Right ventricle myocardium superior (tissue), 1 donor: Measurements from ENCODE around the gene SLC10A7. TPM values are rescaled to one million over a fixed set of nuclear protein-coding genes. Genes with fewer than 3 reads are reported as not detected.

Source experiments
- ATAC-seq: fragments of 200-7000 bp; cut with Tn5 transposase; one replicate; pipeline ENCODE4 v1.9.1; 2020; ENCODE audit warnings: mild to moderate bottlenecking; ENCODE audit not compliant: poor library complexity
- DNase-seq: peaks from one replicate; pipeline ENCODE4 v3.0.0-alpha.2; 2020
- intact Hi-C: fragments of 100-400 bp; cut with DNase I; formaldehyde crosslinking; loops from one replicate; pipeline ENCODE4 v1.11.2; 2022
- total RNA-seq: library from RNA; stranded (reverse); fragmentation: NEBNext Ultra II Directional; extraction: Animal tissue kit (Norgen Biotek cat#: 25700); gene quantifications from one replicate; pipeline ENCODE4 v1.2.1, GENCODE V29; 2021
- donor health status: DM: no; HTN: yes; CAD: no; lungs with severe emphysema.

Gene SLC10A7
- total RNA-seq, 1 donor from 2014 or later: 5.2 TPM

DNA sequence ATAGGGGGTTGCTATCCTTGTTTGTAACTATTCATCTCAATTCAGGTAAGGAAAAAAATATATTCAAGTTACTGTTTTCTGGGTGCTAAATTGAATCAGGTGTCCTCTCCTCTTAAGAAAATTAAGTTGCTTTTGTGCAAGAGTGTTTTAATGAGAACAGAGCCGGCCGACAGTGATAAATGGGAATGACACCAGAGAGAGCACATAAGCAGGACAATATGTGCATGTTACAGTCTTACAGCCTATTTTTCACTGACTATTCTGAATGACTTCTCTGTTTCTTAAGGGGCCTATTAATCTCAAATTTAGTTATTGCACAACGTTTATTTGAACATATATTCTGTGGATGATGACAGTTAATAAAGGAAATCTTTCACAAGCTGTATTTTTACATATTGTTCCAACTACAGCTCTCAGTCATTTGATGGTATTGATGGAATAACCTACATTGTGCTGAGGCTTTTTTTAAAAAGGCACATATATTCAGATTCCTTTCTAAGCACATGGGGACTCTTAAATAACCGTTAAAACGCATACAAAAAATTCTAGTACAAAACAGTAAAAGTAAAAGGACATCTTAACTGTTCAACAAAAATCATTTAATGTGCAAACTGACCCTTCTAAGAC, 68.4 kb downstream of the SLC10A7 start:
- ATAC-seq: no peak
- no peak for DNase-seq
- intact Hi-C loops: no loop called here

DNA sequence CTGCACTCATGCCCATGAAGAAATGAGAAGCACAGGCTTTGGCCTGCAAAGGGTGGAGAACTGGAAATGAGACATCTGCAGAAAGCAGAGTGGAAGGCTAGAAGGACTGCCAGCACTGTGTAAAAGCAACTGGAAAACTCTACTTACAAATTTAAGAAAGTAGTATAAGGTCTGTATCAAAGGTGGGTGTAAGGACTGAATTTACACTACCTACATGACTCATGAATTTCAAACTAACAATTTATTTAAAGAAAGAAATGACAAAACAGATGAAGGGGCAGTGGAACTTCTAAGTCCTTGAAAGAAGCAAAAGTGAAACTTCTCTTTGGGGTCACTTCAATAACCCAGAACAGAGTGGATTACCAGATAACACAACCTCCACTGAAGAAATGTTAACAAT, 71.2 kb downstream of the SLC10A7 start:
- ATAC-seq (no peak), DNase-seq (no peak)
- intact Hi-C loops: no loop called here

DNA sequence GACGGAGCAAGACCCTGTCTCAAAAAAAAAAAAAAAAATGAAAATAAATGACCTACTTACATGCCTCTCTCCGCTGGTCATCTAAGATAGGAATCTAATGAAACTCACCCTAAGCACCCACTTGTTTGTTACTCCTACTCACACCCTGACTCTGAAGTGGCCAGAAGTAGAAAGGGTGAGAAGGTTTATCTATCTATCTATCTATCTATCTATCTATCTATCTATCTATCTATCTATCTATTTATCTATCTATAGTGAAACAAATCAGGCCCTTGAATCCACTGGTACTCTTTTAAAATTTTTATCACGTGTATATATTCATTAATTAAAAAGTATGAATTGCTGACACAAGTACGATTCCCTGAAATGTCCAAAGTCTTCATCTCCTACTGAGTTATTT, 75.2 kb downstream of the SLC10A7 start:
- ATAC-seq: no peak
- DNase-seq: no peak
- intact Hi-C loops: no loop called here

DNA sequence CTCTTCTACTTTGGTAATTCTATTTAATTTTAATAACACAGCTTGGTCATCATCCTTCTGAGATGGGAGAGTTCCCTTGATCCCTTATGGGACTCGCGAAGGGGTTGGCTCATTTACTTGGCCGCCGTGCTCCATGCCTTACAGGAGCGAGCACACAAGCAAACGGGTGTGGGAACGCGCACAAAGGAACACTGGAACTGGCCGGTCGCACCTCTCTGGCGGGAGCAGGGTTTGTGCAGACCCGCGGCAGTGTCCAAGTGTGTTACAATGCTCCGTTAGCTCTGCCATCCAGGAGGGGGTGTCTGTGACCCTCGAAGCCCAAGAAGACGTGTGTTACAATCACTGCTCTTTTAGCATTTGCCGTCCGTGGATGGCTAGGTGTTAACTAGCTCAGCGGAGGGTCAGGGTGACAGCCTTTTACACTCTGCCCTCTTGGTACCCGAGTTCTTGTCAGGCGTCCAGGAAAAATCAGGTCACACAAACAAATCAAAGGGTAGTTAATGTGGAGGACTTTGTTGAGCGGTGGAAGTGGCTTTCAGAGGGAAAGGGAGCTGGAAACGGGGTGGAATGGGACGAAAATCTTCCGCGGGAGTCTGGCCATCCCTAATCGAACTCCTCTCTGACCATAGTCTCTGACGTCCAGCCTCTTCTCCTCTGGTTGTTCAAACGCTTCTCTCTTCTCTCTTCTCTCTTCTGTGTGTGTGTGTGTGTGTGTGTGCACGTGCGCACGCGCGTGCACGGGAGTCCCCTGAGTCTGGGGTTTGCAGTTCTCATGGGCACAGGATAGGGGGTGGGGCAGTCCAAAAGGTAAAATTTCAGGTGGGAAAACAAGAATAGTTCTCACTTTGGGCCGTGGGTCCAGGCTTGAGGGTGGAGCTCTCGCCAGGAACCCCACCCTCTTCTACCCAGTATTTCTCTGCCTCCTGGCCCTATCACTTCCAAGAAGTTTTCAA, 76.3 kb downstream of the SLC10A7 start:
- intact Hi-C loops: no loop called here
- ATAC-seq (no peak), DNase-seq (peak; percentile 20)

DNA sequence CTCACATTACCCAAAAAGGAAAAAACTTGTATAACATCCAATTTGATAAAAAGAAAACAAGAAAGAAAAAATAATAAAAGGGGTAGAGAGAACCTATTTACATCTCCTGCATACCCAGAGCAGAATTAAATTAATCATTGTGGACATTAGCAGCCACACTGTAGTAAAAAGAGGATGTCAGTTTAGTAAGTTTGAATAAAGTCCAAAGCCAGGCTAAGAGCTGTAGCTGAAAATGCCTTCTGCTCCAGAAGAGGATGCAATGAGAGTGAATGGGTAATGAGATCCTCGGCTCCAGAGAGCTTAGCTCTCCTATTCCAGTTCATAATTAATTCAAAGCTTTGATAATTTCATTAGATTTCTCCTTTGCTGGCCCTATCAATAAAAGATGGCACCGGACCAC, 78.2 kb downstream of the SLC10A7 start:
- ATAC-seq (no peak), DNase-seq (no peak)
- intact Hi-C loops: no loop called here

DNA sequence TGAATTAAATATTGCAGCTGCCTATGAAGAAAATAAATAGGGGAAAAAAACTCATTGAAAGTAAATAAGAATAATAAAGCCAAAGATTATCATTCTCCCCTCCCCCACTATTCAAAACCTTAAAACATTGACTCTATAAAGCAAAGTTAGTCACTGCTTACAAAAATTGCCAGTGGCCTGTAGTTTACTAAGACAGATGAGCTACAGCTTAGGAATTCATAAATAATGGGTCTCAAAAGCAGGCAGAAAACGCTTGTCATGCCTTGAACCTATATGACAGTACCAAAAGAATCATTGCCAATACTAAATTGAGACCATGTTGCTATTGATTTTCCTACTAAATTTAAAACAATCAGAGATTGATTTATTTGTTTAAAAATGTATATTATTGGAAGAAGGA, 78.9 kb downstream of the SLC10A7 start:
- intact Hi-C loops: no loop called here
- no peak for DNase-seq
- no peak for ATAC-seq

DNA sequence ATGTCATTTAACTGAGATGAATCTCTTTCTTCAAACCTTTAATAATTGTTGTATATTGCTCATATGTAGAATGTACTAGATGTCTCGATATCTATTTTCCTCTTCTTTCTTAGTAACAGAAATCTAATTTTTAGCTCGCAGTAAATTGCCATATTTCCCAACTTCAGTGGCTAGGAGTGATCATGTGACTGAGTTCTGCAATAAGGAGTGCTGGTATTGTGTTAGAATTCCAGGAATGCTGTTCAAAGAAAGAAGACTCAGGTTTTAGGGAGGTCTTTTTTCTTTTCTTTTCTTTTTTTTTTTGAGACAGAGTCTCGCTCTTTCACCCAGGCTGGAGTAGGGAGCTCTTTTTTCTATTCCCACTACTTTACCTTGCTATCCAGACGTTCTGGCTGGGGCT, 81.7 kb downstream of the SLC10A7 start:
- DNase-seq (no peak), ATAC-seq (no peak)
- intact Hi-C loops: no loop called here

DNA sequence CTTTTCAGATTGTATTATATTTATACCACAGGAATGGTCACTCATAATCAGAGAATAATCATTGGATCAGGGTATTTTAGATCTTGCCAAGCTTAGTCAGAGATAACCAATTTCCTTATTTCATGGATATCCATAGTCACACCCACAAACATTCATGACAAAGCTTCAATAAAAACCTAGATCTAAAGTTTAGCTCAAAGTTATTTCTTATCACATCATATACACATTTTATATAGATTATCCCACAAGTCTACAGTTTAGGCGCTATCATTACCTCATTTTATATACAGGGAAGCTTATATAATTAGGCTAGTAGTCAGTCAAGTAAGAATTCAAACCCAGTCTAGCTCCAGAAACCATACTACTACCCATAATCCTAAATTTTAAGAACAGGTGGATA, 82.3 kb downstream of the SLC10A7 start:
- ATAC-seq (no peak), DNase-seq (no peak)
- intact Hi-C loops: no loop called here

DNA sequence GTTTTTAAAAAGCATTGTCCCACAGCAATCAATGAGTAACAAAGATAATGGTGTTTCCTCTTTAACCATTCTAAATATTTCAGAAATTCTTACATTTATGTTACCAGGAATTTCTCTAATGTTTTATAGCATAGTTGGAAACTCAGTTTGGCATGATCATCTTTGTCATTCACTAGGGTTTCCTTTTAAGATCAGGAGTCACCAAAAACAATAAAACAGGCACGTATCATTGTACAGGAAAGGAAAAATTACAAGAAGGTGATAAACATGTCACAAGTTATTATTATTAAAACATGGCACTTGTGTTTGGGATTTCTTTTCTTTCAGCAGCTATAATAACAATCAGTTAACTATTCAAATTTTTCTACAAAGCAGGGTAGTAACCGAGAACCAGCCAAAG, 84.0 kb downstream of the SLC10A7 start:
- ATAC-seq: no peak
- no peak for DNase-seq
- intact Hi-C loops: no loop called here

DNA sequence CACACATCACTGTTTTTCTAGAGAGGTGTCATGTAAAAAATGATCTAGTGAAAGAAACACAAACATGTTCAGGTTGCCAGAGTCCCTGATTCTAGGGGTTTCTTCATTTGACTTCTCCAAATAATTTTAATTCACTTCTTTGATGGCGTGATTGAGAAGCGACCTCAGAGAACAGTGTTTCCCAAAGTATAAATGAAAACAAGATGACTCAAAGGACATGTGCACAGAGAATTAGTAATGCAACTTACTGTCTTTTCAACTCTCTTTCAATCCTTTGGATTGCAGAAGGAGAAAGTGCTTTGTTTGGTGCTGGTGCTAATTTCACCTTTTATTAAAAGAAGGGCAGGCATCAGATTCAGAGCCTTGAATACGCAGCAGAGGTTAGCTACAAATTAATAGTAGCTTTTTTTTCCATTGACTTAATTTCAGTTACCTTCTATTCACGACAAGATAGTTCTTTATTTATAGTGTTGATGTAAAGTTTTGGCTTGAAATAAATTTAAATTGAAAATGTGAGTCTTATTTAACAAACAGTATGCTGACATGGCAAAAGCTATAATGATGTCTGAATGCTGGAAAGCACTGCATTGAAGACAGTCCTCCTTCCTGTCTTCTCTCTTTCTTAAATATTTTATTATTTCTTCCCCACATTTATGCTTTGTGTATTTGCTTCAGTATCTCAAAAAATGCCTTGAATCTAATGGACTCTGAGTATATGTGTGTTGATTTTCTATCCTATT, 85.1 kb downstream of the SLC10A7 start:
- DNase-seq (no peak), ATAC-seq (no peak)
- intact Hi-C loops: no loop called here

DNA sequence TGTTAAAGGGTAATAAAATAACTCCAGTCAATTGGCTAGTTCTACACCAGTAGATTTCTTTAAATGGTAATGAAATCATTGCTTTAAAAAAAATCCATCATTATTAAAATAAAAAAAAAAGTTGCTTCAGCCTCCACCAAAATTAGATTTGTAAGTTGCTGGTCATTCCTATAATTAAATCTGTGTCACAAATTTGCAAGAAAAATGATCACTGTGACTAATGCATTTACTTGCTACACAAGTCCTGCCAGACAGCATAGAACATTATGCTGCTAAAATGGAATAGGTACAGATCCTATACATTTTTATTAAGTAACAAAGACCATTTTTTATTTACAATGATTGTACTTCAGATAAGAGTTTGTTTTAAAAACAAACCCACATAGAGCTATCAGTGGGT, 85.8 kb downstream of the SLC10A7 start:
- no peak for DNase-seq
- intact Hi-C loops: no loop called here
- ATAC-seq: no peak

DNA sequence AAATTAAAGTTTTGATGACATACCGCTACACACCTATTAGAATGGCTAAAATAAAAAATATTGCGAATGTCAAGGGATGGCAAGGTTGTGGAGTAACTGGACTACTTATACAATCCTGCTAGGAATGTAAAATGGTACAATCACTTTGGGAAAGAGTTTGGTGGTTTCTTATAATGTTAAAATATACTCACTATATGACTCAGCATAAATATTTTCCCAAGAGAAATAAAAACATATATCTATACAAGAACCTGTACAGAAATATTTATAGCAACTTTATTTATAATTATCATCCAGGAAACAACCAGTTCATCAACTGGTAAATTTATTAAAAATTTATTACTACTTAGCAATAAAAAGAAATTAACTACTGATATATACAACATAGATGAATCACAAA, 89.7 kb downstream of the SLC10A7 start:
- intact Hi-C loops: no loop called here
- DNase-seq (no peak), ATAC-seq (no peak)

DNA sequence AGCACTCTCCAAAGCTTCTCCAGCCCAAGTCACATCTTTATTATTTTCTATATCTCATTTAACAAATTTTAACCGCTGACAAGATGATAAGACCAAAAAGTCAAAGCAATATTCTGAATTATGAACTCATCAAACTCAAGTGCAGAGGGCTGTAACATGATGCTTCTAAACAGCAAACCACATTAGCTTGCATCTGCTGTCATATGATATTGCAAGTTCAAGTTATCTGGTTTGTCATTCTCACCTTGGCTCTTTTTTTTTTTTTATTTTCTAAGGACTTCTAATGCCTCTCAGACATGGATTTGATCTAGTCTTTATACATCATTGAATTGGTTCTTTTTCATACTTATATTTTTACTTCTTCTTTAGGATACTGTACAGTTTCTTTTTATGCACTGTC, 93.4 kb downstream of the SLC10A7 start:
- ATAC-seq (no peak), DNase-seq (no peak)
- intact Hi-C loops: no loop called here

DNA sequence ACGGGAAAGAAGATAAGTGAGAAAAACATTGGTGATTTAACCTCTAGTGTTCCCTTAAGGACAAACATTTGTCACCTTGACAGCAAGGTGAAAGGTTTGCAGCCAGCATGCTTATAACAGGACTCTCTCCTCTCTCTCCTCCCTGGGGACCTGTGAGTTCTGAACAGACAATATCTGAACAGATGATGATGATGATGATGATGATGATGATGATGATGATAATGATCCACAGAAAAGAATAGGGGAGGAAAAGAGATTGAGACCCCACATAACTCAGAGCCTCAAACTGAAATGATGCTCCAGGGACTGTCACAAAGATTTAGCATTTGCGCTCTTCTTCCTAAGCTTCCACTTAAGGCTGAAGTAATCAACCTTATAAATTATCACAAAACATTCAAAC, 103.9 kb downstream of the SLC10A7 start:
- ATAC-seq (no peak), DNase-seq (no peak)
- intact Hi-C loops: no loop called here

DNA sequence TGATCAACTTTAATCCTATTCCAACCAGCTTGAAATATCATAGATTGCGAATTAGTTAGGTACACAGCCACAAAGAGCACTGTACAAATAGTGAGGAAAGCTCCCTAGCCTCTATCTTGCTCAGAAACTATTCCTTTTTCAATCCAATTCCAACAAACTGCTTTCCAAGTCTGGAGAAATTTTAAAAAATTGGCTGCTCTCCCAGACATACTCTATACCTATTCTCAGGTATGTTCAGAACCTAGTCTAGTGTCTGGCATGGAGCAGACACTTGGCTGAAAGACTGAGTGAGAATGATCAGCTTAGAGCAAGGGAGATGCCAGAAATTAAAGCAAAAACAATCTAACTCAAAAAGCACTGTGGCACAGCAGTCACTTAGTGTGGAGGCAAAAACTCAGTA, 105.9 kb downstream of the SLC10A7 start:
- intact Hi-C loops: no loop called here
- ATAC-seq: no peak

DNA sequence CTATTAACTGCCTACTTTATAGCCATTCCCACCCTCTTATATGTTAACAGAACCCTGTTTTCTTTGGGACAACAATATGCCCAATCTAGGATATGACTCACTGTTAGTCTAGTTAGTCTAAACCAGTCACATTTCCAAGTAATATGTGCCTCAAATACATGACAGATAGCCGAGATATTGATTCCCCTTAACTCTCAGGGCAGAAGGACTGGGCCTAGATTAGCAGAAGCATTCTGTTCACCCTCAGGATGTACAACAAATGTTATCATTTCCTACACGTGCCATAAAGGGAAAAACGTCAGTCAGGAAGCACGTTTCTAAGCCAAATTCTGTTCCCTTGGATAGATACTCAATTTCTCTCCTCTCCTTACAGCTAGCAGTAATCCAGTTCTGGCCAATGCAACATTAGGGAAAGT, 114.1 kb downstream of the SLC10A7 start:
- intact Hi-C loops: no loop called here
- DNase-seq: no peak
- no peak for ATAC-seq

More for the DNA sequence above, 105.9 kb downstream of the SLC10A7 start:
- no peak for DNase-seq

DNA sequence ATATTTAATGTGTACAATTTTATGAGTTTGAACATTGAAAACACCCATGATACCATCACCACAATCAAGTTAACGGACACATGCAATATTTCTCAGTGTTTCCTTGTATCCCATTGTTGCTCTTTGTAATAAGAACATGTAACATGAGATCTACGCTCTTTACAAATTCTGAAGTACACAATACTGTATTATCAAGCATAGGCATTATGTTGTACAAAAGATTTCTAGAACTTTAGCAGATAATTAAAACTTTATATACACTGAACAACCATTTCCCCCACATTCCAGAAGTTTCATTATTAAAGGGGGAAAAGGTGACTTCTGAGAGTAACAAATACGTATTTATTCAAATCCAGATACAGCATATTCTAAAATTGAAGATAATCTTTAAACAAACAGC, 114.5 kb downstream of the SLC10A7 start:
- ATAC-seq (no peak), DNase-seq (no peak)
- intact Hi-C loops: no loop called here

DNA sequence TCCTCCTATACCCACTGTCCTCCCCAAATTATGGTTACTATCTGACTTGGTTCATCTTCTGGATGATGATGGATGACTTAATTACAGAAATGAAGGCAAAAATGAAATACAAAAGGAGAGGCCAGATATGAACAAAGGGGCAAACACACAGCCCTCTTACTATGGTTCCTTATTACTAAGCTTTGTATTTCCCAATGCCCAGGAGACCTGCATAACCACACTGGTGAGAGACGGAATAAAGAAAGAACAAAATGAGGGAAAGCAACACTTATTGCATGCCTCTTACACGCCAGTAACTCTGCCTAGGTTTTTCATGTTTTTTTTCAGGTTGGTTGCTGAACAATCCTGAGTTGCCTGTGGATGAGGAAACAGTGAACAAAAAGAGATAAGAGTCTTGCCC, 120.5 kb downstream of the SLC10A7 start:
- DNase-seq (no peak), ATAC-seq (no peak)
- intact Hi-C loops: no loop called here

DNA sequence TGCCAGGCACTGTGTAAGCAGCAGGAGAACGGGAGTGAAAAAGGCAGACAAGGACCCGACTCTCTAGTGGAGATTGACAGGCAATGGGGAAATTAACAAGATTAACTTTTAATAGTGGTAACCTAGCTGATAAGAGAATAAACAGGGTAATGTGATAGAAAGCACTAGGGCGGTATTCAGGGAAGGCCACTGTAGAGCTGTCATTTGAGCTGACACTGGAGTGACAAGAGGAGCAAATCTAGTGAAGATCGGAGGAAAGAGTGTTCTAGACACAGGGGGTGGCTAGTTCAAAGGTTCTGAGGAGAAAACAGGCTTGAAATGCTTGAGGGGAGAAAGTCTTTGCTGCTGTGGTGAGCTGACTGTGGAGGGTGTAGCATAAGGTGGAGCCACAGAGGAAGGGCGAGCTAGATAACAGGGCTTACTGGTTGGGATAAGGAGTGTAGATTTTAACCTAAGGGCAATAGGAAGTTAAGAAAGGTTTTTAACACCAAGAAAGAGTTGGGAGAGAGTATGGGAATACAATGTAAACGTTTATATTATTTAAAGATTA, 122.8 kb downstream of the SLC10A7 start:
- ATAC-seq (no peak), DNase-seq (no peak)
- intact Hi-C loops: no loop called here
